Measurements from ENCODE around the gene CHST8. TPM values are rescaled to one million over a fixed set of nuclear protein-coding genes. Genes with fewer than 3 reads are reported as not detected.

Gene CHST8
- total RNA-seq, 1 experiment from 2014 or later, result 2.3 TPM

GRCh38 chr19:33582914-33583313 lies 38.8 kb upstream of the CHST8 start:
- no peak for DNase-seq (ENCODE audit: low spot score)
- Histone ChIP-seq H3K27ac (ENCODE audit: low read depth, low read length, poor library complexity, severe bottlenecking) (no peak overlapping the region), H3K4me1 (ENCODE audit: insufficient read depth, low read length, poor library complexity, severe bottlenecking) (no peaks in the 10 kb centered on the region), H3K27me3 (replicated peaks; ENCODE audit: insufficient read depth, low read depth, low read length, poor library complexity) (no peaks in the 10 kb centered on the region), H3K36me3 (ENCODE audit: insufficient read depth, low read length, poor library complexity, severe bottlenecking) (no peaks in the 10 kb centered on the region), H3K4me3 (ENCODE audit: low read depth, low read length, poor library complexity, severe bottlenecking) (no peak overlapping the region), H3K9me3 (ENCODE audit: low read depth, low read length, poor library complexity, severe bottlenecking) (peaks cover 9% of the 10 kb centered on the region)
- intact Hi-C loops (cut with micrococcal nuclease; ENCODE audit: unreplicated experiment), result no loop called here
- BruUV-seq (replicated peaks), result no TSS peak
- CTCF ChIA-PET, result no interaction called here
- POLR2A ChIA-PET (ENCODE audit: low non-redundant PET), result no interaction called here
- TF ChIP-seq EZH2 (IDR thresholded peaks at IDR 0.05; ENCODE audit: borderline replicate concordance, low read depth, low read length, poor library complexity, severe bottlenecking), result no peak
- TF ChIP-seq CTCF (conservative IDR thresholded peaks at IDR 0.05; ENCODE audit: low read depth, low read length), result no peak

- ChIA-PET CTCF (no interaction called here), POLR2A (ENCODE audit: low non-redundant PET) (no interaction called here)
- no peak overlapping the region for H3K27ac ChIP-seq (ENCODE audit: low read depth, low read length, poor library complexity, severe bottlenecking)
- no peak overlapping the region for H3K4me3 ChIP-seq (ENCODE audit: low read depth, low read length, poor library complexity, severe bottlenecking)
- no peaks in the 10 kb centered on the region for H3K27me3 ChIP-seq (replicated peaks; ENCODE audit: insufficient read depth, low read depth, low read length, poor library complexity)
- no peaks in the 10 kb centered on the region for H3K36me3 ChIP-seq (ENCODE audit: insufficient read depth, low read length, poor library complexity, severe bottlenecking)
- DNase-seq (ENCODE audit: low spot score), result no peak
- BruUV-seq (replicated peaks), result no TSS peak
- TF ChIP-seq EZH2 (IDR thresholded peaks at IDR 0.05; ENCODE audit: borderline replicate concordance, low read depth, low read length, poor library complexity, severe bottlenecking), result no peak
- no peak for TF ChIP-seq CTCF (conservative IDR thresholded peaks at IDR 0.05; ENCODE audit: low read depth, low read length)
- H3K9me3 ChIP-seq (ENCODE audit: low read depth, low read length, poor library complexity, severe bottlenecking), result peaks cover 9% of the 10 kb centered on the region
- H3K4me1 ChIP-seq (ENCODE audit: insufficient read depth, low read length, poor library complexity, severe bottlenecking), result no peaks in the 10 kb centered on the region
- intact Hi-C loops (cut with micrococcal nuclease; ENCODE audit: unreplicated experiment), result no loop called here
Observed at GRCh38 chr19:33587150-33587549, 34.6 kb upstream of the CHST8 start.

DNA sequence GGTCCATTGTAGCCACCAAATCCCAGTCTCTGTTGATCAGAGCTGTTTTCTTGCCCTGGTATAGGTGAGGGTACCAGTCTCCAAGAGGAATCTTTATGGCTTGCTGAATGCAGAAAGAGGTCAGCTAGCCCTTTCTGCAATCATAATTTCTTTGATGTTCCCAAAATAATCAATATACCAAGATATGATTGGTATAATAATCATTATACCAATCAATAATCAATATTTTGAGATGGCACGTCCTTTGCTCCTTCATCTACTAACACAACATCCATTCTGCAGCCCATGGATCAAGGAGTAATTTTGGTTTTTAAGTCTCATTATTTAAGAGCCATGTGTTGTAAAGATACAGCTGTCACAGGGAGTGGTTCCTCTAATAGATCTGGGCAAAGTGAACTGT lies 31.5 kb upstream of the CHST8 start:
- ChIA-PET POLR2A (ENCODE audit: low non-redundant PET) (no interaction called here), CTCF (no interaction called here)
- Histone ChIP-seq H3K9me3 (ENCODE audit: low read depth, low read length, poor library complexity, severe bottlenecking) (peaks cover 9% of the 10 kb centered on the region), H3K36me3 (ENCODE audit: insufficient read depth, low read length, poor library complexity, severe bottlenecking) (no peaks in the 10 kb centered on the region), H3K27ac (ENCODE audit: low read depth, low read length, poor library complexity, severe bottlenecking) (no peak overlapping the region), H3K4me3 (ENCODE audit: low read depth, low read length, poor library complexity, severe bottlenecking) (no peak overlapping the region), H3K27me3 (replicated peaks; ENCODE audit: insufficient read depth, low read depth, low read length, poor library complexity) (no peaks in the 10 kb centered on the region), H3K4me1 (ENCODE audit: insufficient read depth, low read length, poor library complexity, severe bottlenecking) (no peaks in the 10 kb centered on the region)
- TF ChIP-seq EZH2 (IDR thresholded peaks at IDR 0.05; ENCODE audit: borderline replicate concordance, low read depth, low read length, poor library complexity, severe bottlenecking) (no peak), CTCF (conservative IDR thresholded peaks at IDR 0.05; ENCODE audit: low read depth, low read length) (no peak)
- no peak for DNase-seq (ENCODE audit: low spot score)
- no TSS peak for BruUV-seq (replicated peaks)
- intact Hi-C loops (cut with micrococcal nuclease; ENCODE audit: unreplicated experiment), result no loop called here

Data from A673 (cell line).